ENCODE measurements around the gene TMEM190.
A peak's percentile ranks its signal among the peaks of the same experiment; 100 is the strongest.
"Not testable (repeated sequence)": the region's sequence is repeated elsewhere in the genome, so short reads cannot be mapped to it uniquely, and the experiment has no call there.

TMEM190 gene

GRCh38 chr19:55376241-55376933, at the start of gene TMEM190:
Gene TMEM190, plus strand, starts transcription at chr19:55376826. Its CDS starts 28 bp downstream, at chr19:55376854.
- DNase-seq (ENCODE audit: low read depth in 2 of 2) = no peak

GRCh38 chr19:55328774-55329318, 47.8 kb upstream of the TMEM190 start:
- DNase-seq (ENCODE audit: low read depth in 2 of 2) = not testable (repeated sequence)

DNA sequence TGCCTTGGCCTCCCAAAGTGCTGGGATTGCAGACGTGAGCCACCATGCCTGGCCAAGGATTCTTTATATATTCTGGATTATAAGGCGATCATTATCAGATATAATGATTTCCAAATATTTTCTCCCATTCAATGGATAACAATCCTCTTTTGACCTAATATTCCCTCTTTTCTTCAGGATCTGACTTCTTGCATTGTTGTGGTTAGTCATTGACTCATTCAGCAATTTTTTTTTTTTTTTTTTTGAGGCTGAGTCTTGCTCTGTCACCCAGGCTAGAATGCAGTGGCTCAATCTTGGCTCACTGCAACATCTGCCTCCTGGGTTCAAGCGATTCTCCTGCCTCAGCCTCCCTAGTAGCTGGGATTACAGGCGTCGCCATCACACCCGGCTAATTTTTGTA, 46.8 kb upstream of the TMEM190 start:
- DNase-seq (ENCODE audit: low read depth in 2 of 2) = not testable (repeated sequence)

- DNase-seq (ENCODE audit: low read depth in 2 of 2) = no peak
Observed at GRCh38 chr19:55333870-55334269, 42.8 kb upstream of the TMEM190 start.

- DNase-seq (ENCODE audit: low read depth in 2 of 2) = no peak
Observed at GRCh38 chr19:55336101-55336500, 40.5 kb upstream of the TMEM190 start.

GRCh38 chr19:55339105-55339888, 37.3 kb upstream of the TMEM190 start, which contains the start of gene KMT5C:
Gene KMT5C, plus strand, starts transcription at chr19:55339876. Its CDS starts 2,061 bp downstream, at chr19:55341937.
- DNase-seq (ENCODE audit: low read depth in 2 of 2) = peak; percentile 100

DNA sequence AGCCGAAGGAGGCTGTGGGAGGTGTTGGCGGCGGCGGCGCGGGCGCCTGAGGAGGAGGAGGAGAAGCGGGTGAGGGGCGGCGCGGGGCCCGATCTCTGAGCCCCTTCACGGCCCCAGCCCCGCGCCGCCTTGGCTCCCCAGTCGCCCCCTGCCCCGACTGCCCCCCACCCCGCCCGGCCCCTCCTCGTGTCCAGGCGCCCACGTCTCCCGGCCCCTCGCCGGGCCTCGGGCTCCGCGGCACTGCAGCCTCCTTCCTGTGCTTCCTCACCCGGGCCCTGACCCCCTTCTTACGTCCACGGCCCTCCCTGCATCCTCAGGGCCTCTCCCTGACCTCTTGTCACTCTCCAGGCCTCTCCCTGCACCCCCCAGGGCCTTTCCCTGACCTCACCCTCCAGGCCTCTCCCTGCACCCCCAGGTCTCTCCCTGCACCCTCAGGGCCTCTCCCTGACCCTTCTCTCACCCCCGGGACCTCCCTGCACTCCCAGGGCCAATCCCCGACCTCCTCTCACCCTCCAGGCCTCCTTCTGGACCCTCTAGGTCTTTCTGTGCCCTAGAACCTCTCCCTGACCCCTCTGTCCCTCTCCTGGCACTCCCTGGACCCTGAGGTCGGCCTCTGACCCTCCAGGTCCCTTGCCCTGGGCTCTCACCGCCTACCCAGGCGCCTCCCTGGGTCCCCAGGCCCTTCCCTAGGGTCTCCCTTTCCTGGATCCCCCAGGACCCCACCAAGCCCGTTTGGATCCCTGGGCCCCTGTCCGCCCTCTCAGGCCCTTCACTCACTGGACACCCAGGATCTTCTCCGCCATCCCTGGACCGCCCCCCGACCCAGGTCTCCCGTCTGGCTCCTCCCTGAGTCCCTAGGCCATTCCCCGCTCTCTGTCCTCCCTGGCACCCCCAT, 36.5 kb upstream of the TMEM190 start:
- DNase-seq (ENCODE audit: low read depth in 2 of 2) = no peak

DNA sequence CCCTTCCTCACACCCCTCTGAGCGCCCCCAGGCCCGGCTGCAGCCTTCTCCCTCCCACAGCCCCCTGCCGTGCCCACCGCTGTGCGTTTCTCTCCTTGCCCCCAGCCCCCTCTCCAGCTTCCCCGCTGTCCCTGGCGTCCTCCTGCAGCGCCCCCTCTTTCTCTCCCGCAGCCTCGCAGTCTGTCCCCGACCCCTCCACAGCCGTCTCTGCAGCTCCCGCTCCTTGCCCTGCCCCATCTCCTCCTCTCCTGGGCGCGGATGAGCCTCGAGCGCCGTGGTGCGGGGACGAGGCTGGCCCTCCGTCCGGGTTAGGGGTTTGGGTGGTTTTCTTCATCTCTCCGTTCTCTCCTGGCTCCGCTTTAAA, 35.9 kb upstream of the TMEM190 start:
- DNase-seq (ENCODE audit: low read depth in 2 of 2) = peak in 1 of 2 donors; percentile 17

GRCh38 chr19:55341171-55341588, 35.4 kb upstream of the TMEM190 start:
- DNase-seq (ENCODE audit: low read depth in 2 of 2) = peak; percentile 59 to 72

DNA sequence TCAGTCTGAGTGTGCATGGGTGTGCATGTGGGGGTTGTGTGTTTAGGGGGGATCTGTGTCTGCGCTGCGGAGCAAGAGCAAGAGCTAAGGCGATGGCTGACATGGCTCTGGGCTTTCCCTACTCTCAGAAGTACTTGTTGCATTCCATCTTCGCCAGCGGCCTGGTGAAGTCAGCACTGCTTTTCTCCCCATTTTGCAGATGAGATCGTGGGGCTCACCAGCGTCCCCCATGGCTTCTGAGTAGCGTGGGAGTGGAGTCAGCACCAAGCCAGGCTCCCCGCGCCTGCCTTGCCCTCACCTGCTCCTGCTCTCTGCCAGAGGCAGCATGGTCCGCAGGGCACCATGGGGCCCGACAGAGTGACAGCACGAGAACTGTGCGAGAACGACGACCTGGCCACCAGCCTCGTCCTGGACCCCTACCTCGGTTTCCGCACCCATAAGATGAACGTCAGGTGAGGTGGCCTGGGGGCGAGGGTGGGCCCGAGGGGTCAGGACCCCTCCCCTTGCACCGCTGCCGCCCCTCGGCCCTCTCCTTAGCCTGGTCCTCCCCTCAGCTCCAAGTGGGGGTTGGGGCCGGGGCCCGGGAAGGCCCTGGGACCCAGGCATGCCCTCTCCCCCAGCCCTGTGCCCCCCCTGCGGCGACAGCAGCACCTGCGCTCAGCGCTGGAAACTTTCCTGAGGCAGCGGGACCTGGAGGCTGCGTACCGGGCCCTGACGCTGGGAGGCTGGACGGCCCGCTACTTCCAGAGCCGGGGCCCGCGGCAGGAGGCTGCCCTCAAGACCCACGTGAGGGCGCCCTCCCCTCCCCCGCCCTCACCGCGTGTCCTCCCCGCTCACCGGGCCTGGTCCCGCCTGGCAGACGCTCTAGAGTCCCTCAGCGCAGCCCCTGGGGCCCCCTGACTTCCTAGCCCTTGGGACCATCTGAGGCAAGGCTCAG, 34.8 kb upstream of the TMEM190 start:
- no peak for DNase-seq (ENCODE audit: low read depth in 2 of 2)

DNA sequence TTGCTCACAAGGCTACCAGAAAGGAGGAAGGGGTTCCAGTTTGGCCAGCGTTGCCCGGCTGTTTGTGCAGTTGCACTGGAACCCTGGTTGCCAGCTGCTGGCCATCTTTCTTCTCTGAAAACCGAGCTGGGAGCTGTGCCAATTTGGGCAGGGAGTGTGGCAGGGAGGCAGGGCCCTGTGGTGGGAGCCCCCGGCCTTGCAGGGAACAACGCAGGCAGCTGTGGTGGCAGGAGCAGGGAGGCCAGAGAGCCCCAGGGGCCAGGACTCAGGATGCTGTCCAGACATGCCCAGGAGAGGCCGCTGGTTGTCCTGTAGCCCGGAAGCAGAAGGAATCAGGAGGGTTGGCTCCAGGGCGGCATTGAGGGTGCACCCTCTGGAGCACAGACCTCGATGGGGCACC, 32.2 kb upstream of the TMEM190 start:
- no peak for DNase-seq (ENCODE audit: low read depth in 2 of 2)

- DNase-seq (ENCODE audit: low read depth in 2 of 2) = no peak
Observed at GRCh38 chr19:55345101-55345817, 31.4 kb upstream of the TMEM190 start.

- no peak for DNase-seq (ENCODE audit: low read depth in 2 of 2)
Observed at GRCh38 chr19:55345818-55346724, 30.6 kb upstream of the TMEM190 start.

DNA sequence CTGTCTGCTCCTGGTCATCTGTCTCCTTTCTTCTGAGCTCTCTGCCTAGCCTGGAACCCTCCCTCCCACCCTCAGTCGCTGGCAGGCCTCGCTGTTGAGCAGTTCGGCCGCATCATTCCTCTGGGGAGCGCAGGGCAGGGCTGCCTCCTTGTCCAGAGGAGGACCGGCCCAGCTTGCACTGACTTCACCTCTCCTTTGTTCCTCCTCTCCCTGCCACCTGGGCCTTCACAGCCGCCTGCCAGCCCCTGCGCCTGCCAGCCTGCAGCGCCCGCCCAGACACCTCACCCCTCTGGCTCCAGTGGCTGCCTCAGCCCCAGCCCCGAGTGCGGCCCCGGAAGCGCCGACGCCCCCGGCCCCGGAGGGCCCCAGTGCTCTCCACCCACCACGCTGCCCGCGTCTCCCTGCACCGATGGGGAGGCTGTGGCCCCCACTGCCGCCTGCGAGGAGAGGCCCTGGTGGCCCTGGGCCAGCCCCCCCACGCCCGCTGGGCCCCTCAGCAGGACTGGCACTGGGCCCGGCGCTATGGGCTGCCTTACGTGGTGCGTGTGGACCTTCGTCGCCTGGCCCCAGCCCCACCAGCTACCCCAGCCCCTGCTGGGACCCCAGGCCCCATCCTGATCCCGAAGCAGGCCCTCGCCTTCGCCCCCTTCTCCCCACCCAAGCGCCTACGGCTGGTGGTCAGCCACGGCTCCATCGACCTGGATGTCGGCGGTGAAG, 29.7 kb upstream of the TMEM190 start:
- DNase-seq (ENCODE audit: low read depth in 2 of 2) = no peak

GRCh38 chr19:55347442-55348009, 29.1 kb upstream of the TMEM190 start:
- DNase-seq (ENCODE audit: low read depth in 2 of 2) = no peak

DNA sequence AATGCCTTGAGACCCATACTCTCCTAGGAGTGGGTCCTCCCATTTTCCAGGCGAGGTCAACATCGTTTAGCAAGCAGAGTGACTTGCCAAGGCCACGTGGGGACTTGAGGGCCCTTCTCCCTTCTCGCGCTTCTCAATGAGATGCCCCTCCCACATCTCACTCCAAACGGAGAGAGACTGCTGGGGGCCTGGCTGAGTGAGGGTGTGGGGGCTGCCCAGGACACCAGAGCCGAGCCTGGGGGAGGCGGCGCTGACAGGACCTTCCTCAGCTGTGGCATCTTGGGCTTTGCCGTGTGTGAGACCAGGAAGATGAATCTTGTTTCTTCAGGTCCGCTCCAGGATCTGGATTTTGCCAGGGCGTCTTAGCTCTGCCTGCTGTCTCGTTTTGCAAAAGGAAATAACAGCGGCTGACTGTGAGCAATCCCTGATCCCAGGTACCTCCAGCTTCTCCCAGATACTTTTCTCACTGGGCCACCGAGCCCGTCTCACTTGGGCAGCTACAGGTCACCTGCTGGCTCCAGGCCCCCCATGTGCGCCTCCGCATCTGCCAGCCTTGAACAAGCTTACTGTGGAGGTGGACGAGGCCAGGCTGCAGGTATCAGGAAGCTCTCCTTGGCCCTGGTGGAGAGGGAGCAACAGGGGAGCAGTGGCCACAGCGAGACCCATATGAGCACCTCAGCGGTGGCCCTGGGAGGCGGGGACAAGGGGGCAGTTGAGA, 28.1 kb upstream of the TMEM190 start:
- DNase-seq (ENCODE audit: low read depth in 2 of 2) = no peak

DNA sequence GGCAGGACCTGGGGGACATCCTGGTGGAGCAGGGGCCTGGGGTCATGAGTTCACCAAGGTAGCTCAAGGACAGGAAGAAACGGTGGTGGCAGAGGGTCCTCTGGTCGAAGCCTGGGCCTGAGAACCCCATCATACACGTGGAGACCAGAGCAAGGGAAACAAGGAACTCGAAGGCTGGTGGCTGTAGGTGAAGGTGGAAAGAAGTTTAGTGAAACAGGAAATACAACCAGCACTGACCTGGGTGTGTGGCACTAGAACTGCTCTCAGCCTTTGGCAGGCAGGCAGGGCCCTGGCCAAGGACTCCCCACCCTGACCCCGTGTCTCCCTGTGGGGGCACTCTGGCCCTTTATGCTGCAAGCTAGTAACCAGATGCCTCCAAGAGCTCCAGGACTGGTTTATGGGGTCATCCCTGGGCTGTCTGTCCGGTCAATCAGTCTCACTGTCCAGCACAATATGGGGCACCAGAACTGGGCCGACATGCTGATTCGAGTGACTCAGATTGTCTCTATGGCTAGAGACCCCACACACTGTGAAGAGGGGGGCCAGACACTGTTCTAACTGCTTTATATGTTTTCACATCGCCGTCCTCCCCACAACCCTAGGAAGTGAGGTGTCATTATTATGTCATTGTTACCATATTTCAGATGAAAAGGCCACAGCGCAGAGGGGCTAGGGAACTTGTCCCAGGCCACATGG, 25.9 kb upstream of the TMEM190 start:
- DNase-seq (ENCODE audit: low read depth in 2 of 2) = no peak
